Left renal pelvis (tissue), 4 donors: ENCODE results near the gene NFILZ. TPM values are rescaled to one million over a fixed set of nuclear protein-coding genes. Genes with fewer than 3 reads are reported as not detected.

Experiments
- DNase-seq, 4 donors: peaks; one replicate each; pipeline ENCODE4 v3.0.0-alpha.2; 2013; ENCODE audit warnings: low read depth in 4 of 4, low spot score in 3 of 4
- polyA plus RNA-seq, 4 donors: library from polyadenylated mRNA; unstranded; fragments of 120-200 nt; gene quantifications; one replicate each; pipeline ENCODE4 v1.2.1, GENCODE V29; 2013; ENCODE audit not compliant: insufficient read length in 4 of 4

NFILZ gene
- polyA plus RNA-seq, 4 donors, result not detected

- DNase-seq, result no peak
Observed at GRCh38 chr19:8641221-8641907, 10.9 kb downstream of the NFILZ start.

GRCh38 chr19:8641908-8642547 lies 11.6 kb downstream of the NFILZ start:
- DNase-seq, result no peak

GRCh38 chr19:8642561-8642960 lies 12.1 kb downstream of the NFILZ start:
- DNase-seq, result no peak

- DNase-seq, result no peak
Observed at GRCh38 chr19:8643860-8644653, 13.6 kb downstream of the NFILZ start.

GRCh38 chr19:8648240-8648639 lies 17.8 kb downstream of the NFILZ start:
- DNase-seq, result no peak

GRCh38 chr19:8654591-8655339 lies 24.3 kb downstream of the NFILZ start:
- no peak for DNase-seq

- no peak for DNase-seq
Observed at GRCh38 chr19:8655340-8655709, 24.9 kb downstream of the NFILZ start.

- DNase-seq, result no peak
Observed at GRCh38 chr19:8657869-8658268, 27.4 kb downstream of the NFILZ start.

GRCh38 chr19:8659905-8660304 lies 29.5 kb downstream of the NFILZ start:
- DNase-seq, result no peak

- no peak for DNase-seq
Observed at GRCh38 chr19:8662263-8662662, 31.8 kb downstream of the NFILZ start.

- DNase-seq, result no peak
Observed at GRCh38 chr19:8663920-8664670, 33.7 kb downstream of the NFILZ start.

GRCh38 chr19:8664671-8665057 lies 34.2 kb downstream of the NFILZ start:
- no peak for DNase-seq

GRCh38 chr19:8665468-8666213 lies 35.2 kb downstream of the NFILZ start:
- no peak for DNase-seq

- DNase-seq, result no peak
Observed at GRCh38 chr19:8666814-8667405, 36.5 kb downstream of the NFILZ start.

GRCh38 chr19:8673276-8673891 lies 43.0 kb downstream of the NFILZ start:
- DNase-seq, result no peak

- no peak for DNase-seq
Observed at GRCh38 chr19:8675066-8675465, 44.6 kb downstream of the NFILZ start.

- no peak for DNase-seq
Observed at GRCh38 chr19:8678244-8678807, 47.9 kb downstream of the NFILZ start.
